ENCODE results near the gene CHRD.

DNA sequence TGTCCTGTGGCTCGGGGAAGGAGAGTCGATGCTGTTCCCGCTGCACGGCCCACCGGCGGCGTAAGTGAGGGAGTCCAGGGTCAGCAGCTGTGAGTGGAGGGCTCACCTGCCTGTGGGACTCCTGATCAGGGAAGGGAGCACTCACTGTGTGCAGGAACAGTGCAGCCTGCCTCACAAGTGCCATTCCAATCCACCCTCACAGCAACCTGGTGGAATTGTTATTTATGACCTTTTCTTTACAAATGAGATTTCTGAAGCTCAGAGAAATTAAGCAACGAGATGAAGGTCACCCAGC lies 9.0 kb downstream of the CHRD start:
- TF ChIP-seq, protein P1, sequence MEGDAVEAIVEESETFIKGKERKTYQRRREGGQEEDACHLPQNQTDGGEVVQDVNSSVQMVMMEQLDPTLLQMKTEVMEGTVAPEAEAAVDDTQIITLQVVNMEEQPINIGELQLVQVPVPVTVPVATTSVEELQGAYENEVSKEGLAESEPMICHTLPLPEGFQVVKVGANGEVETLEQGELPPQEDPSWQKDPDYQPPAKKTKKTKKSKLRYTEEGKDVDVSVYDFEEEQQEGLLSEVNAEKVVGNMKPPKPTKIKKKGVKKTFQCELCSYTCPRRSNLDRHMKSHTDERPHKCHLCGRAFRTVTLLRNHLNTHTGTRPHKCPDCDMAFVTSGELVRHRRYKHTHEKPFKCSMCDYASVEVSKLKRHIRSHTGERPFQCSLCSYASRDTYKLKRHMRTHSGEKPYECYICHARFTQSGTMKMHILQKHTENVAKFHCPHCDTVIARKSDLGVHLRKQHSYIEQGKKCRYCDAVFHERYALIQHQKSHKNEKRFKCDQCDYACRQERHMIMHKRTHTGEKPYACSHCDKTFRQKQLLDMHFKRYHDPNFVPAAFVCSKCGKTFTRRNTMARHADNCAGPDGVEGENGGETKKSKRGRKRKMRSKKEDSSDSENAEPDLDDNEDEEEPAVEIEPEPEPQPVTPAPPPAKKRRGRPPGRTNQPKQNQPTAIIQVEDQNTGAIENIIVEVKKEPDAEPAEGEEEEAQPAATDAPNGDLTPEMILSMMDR (IDR thresholded peaks at IDR 0.05; ENCODE audit: low read depth, low read length, poor library complexity, severe bottlenecking), result no peak
- TF ChIP-seq EZH2phosphoT487 (IDR thresholded peaks at IDR 0.05; ENCODE audit: borderline replicate concordance, low read length), result no peak

Data from DOHH2 (cell line).